MCF 10A (cell line): ENCODE data around the gene SIM2. TPM values are rescaled to one million over a fixed set of nuclear protein-coding genes. Genes with fewer than 3 reads are reported as not detected.

ENCODE experiments used
- BruUV-seq: library from RNA; stranded (reverse); fragments of 400-500 nt; replicated peaks from 2 replicates; lab custom pipeline; 2021; lab: Mats Ljungman, UMichigan
- CTCF ChIA-PET: fragments of 300-600 bp; sonication (Branson Sonifier 250); formaldehyde crosslinking; extraction: SDS; loops from one replicate; lab custom pipeline; 2021; ENCODE audit warnings: antibody characterized with exemption, inconsistent platforms; lab: Yijun Ruan, JAX
- POLR2A ChIA-PET: fragments of 300-600, 350-650 bp; sonication (Branson Sonifier 250); formaldehyde crosslinking; extraction: SDS; loops from one replicate; lab custom pipeline; 2020; ENCODE audit warnings: antibody characterized with exemption, inconsistent platforms; lab: Yijun Ruan, JAX
- DNase-seq: peaks from one replicate; pipeline ENCODE4 v3.0.0-alpha.2; 2018; ENCODE audit not compliant: unreplicated experiment
- H3K27ac Mint-ChIP-seq: one replicate; pipeline ENCODE4 v1.8.0; 2022; ENCODE audit warnings: mild to moderate bottlenecking, low read depth, mixed read lengths; ENCODE audit not compliant: unreplicated experiment
- H3K27me3 Mint-ChIP-seq: one replicate; pipeline ENCODE4 v1.8.0; 2022; ENCODE audit warnings: mixed read lengths; ENCODE audit not compliant: insufficient read depth, unreplicated experiment
- H3K36me3 Mint-ChIP-seq: one replicate; pipeline ENCODE4 v1.8.0; 2022; ENCODE audit warnings: mild to moderate bottlenecking, moderate library complexity, mixed read lengths; ENCODE audit not compliant: insufficient read depth, unreplicated experiment
- H3K4me1 Mint-ChIP-seq: one replicate; pipeline ENCODE4 v1.8.0; 2022; ENCODE audit warnings: mixed read lengths; ENCODE audit not compliant: insufficient read depth, unreplicated experiment
- H3K4me3 Mint-ChIP-seq: one replicate; pipeline ENCODE4 v1.8.0; 2022; ENCODE audit warnings: mild to moderate bottlenecking, moderate library complexity, mixed read lengths; ENCODE audit not compliant: unreplicated experiment
- H3K9me3 Mint-ChIP-seq: one replicate; pipeline ENCODE4 v1.8.0; 2022; ENCODE audit warnings: mixed read lengths; ENCODE audit not compliant: unreplicated experiment
- CTCF ChIP-seq: fragments of 200-600 bp; IDR thresholded peaks from one replicate; pipeline ENCODE4 v1.8.0; 2022; ENCODE audit warnings: antibody characterized with exemption, mild to moderate bottlenecking; ENCODE audit not compliant: unreplicated experiment
- intact Hi-C: fragments of 100-400 bp; cut with micrococcal nuclease; formaldehyde crosslinking; loops from 2 replicates; pipeline ENCODE4 v1.14.1; 2022
- total RNA-seq: library from RNA; stranded (reverse); gene quantifications from 2 replicates; pipeline ENCODE4 v1.2.3, GENCODE V29; 2022

Gene SIM2
- total RNA-seq, 1 experiment from 2014 or later: 14.4 TPM

- no peak for TF ChIP-seq CTCF
- CTCF ChIA-PET: interaction anchor here (0.5 kb wide), 1 partner anchor 288 kb away, joined by 4 read pairs; no protein-coding TSS in a partner anchor
- no peaks in the 10 kb centered on the region for H3K36me3 Mint-ChIP-seq
- no peak for DNase-seq
- intact Hi-C loops: no loop called here
- peaks cover 6% of the 10 kb centered on the region for H3K4me1 Mint-ChIP-seq
- H3K27ac Mint-ChIP-seq: no peak overlapping the region
- H3K27me3 Mint-ChIP-seq: no peaks in the 10 kb centered on the region
- H3K4me3 Mint-ChIP-seq: no peak overlapping the region
- POLR2A ChIA-PET: no interaction called here
- no TSS peak for BruUV-seq
- H3K9me3 Mint-ChIP-seq: no peaks in the 10 kb centered on the region
Observed at GRCh38 chr21:36705679-36706481, 7.0 kb downstream of the SIM2 start.

- Mint-ChIP-seq H3K27me3 (no peaks in the 10 kb centered on the region), H3K27ac (no peak overlapping the region), H3K4me3 (no peak overlapping the region), H3K36me3 (no peaks in the 10 kb centered on the region), H3K4me1 (peaks cover 6% of the 10 kb centered on the region), H3K9me3 (no peaks in the 10 kb centered on the region)
- POLR2A ChIA-PET: no interaction called here
- intact Hi-C loops: no loop called here
- no peak for TF ChIP-seq CTCF
- CTCF ChIA-PET: interaction anchor here (0.5 kb wide), 1 partner anchor 289 kb away, joined by 4 read pairs; no protein-coding TSS in a partner anchor
- no peak for DNase-seq
- no TSS peak for BruUV-seq
Observed at GRCh38 chr21:36706482-36706852, 7.6 kb downstream of the SIM2 start.

- TF ChIP-seq CTCF: no peak
- POLR2A ChIA-PET: no interaction called here
- Mint-ChIP-seq H3K36me3 (peaks cover under 1% of the 10 kb centered on the region), H3K4me1 (peaks cover 6% of the 10 kb centered on the region), H3K9me3 (no peaks in the 10 kb centered on the region), H3K4me3 (no peak overlapping the region), H3K27ac (no peak overlapping the region), H3K27me3 (no peaks in the 10 kb centered on the region)
- no peak for DNase-seq
- CTCF ChIA-PET: no interaction called here
- intact Hi-C loops: no loop called here
- BruUV-seq: no TSS peak
Observed at GRCh38 chr21:36706951-36707762, 8.2 kb downstream of the SIM2 start.

- no TSS peak for BruUV-seq
- Mint-ChIP-seq H3K4me3 (no peak overlapping the region), H3K9me3 (no peaks in the 10 kb centered on the region), H3K36me3 (peaks cover 7% of the 10 kb centered on the region), H3K27ac (no peak overlapping the region), H3K4me1 (peaks cover 4% of the 10 kb centered on the region), H3K27me3 (no peaks in the 10 kb centered on the region)
- TF ChIP-seq CTCF: no peak
- no peak for DNase-seq
- ChIA-PET POLR2A (no interaction called here), CTCF (no interaction called here)
- intact Hi-C loops: no loop called here
Observed at GRCh38 chr21:36707763-36708285, 8.9 kb downstream of the SIM2 start.
